GM12878 (cell line): ENCODE data around the gene TH. TPM values are rescaled to one million over a fixed set of nuclear protein-coding genes. Genes with fewer than 3 reads are reported as not detected.

Source experiments
- ATAC-seq: fragments of 200-7000 bp; cut with Tn5 transposase; 3 replicates; pipeline ENCODE4 v1.9.1; 2020; ENCODE audit warnings: mild to moderate bottlenecking, moderate library complexity
- BruUV-seq: library from RNA; stranded (reverse); fragments of 400-500 nt; replicated peaks from 2 replicates; lab custom pipeline; 2021; lab: Mats Ljungman, UMichigan
- CTCF ChIA-PET: fragments of 300-600 bp; sonication (Branson Sonifier 250); formaldehyde crosslinking; extraction: SDS; loops from one replicate; lab custom pipeline; 2021; ENCODE audit warnings: inconsistent platforms; lab: Yijun Ruan, JAX
- POLR2A ChIA-PET: fragments of 350-600 bp; formaldehyde crosslinking; extraction: SDS; loops from one replicate; lab custom pipeline; 2021; ENCODE audit warnings: inconsistent platforms; lab: Charles Lee
- RAD21 ChIA-PET: fragments of 300-600 bp; sonication (Branson Sonifier 250); formaldehyde crosslinking; loops from one replicate; lab custom pipeline; 2023; ENCODE audit warnings: antibody characterized with exemption; ENCODE audit not compliant: unreplicated experiment; lab: Charles Lee
- SMC1A ChIA-PET: fragments of 300-600 bp; sonication (Branson Sonifier 250); formaldehyde crosslinking; loops from one replicate; lab custom pipeline; 2023; ENCODE audit not compliant: unreplicated experiment, uncharacterized antibody; lab: Charles Lee
- DNase-seq: peaks from one replicate; pipeline ENCODE4 v3.0.0-alpha.2; 2011; ENCODE audit warnings: low read depth, low spot score
- FAIRE-seq: peaks from 3 replicates; lab custom pipeline; 2011; peaks lifted over from hg19 to GRCh38; lab: Jason Lieb, UNC
- H2AFZ ChIP-seq: 2 replicates; pipeline ENCODE4 v1.6.0; 2011; ENCODE audit warnings: low read depth, low read length, control low read depth; ENCODE audit not compliant: control insufficient read depth
- H3K27ac ChIP-seq: 2 replicates; pipeline ENCODE4 v1.5.1; 2011; ENCODE audit warnings: control low read depth; ENCODE audit not compliant: control insufficient read depth, insufficient read depth
- H3K27me3 ChIP-seq, 2 experiments: replicated peaks in 1 of 2; 2 replicates each; pipeline versions ENCODE4 v1.6.0 to v1.6.1; 2011; ENCODE audit warnings: low read length in 1 of 2; ENCODE audit not compliant: control insufficient read depth in 2 of 2, insufficient read depth in 2 of 2
- H3K36me3 ChIP-seq, 2 experiments: 2 replicates each; pipeline ENCODE4 v1.5.1; 2011; ENCODE audit warnings: low read length in 1 of 2; ENCODE audit not compliant: control insufficient read depth in 2 of 2, insufficient read depth in 2 of 2
- H3K4me1 ChIP-seq: 2 replicates; pipeline ENCODE4 v1.6.1; 2011; ENCODE audit warnings: mild to moderate bottlenecking, low read length, moderate library complexity, mixed read lengths; ENCODE audit not compliant: control insufficient read depth, insufficient read depth
- H3K4me2 ChIP-seq: 2 replicates; pipeline ENCODE4 v1.6.0; 2011; ENCODE audit warnings: control low read depth; ENCODE audit not compliant: control insufficient read depth, insufficient read depth
- H3K4me3 ChIP-seq: fragments of 200-600 bp; sonication (generic); 2 replicates; pipeline ENCODE4 v1.5.1; 2016
- H3K79me2 ChIP-seq: 2 replicates; pipeline ENCODE4 v1.6.0; 2011; ENCODE audit warnings: low read length; ENCODE audit not compliant: control insufficient read depth, insufficient read depth
- H3K9ac ChIP-seq: 2 replicates; pipeline ENCODE4 v1.8.0; 2011; ENCODE audit warnings: low read length, control low read depth, mixed read lengths; ENCODE audit not compliant: control insufficient read depth, insufficient read depth
- H3K9me3 ChIP-seq: replicated peaks from 3 replicates; pipeline ENCODE4 v1.5.1; 2011; ENCODE audit warnings: mild to moderate bottlenecking, low read length; ENCODE audit not compliant: control insufficient read depth, insufficient read depth
- H4K20me1 ChIP-seq: 2 replicates; pipeline ENCODE4 v1.6.0; 2011; ENCODE audit not compliant: control insufficient read depth, insufficient read depth
- BHLHE40 ChIP-seq, 2 experiments: fragments of 450-650 bp in 1 of 2; IDR thresholded peaks; 2 replicates each; pipeline ENCODE4 v1.6.1; 2011 to 2017; ENCODE audit warnings: low read depth in 2 of 2, borderline replicate concordance in 1 of 2, improper control_type of control experiment in 1 of 2, low read length in 1 of 2, mild to moderate bottlenecking in 1 of 2
- CBFB ChIP-seq: IDR thresholded peaks from 2 replicates; pipeline ENCODE4 v1.6.1; 2016; ENCODE audit warnings: antibody characterized with exemption, low read depth
- CHD1 ChIP-seq: IDR thresholded peaks from 2 replicates; pipeline ENCODE4 v1.6.1; 2012; ENCODE audit warnings: low read depth, low read length, improper control_type of control experiment
- HCFC1 ChIP-seq: fragments of 150-350 bp; IDR thresholded peaks from 2 replicates; pipeline ENCODE4 v1.6.1; 2014; ENCODE audit warnings: low read length
- HSF1 ChIP-seq: fragments of 150-350 bp; IDR thresholded peaks from 2 replicates; pipeline ENCODE4 v1.6.1; 2014; ENCODE audit warnings: mild to moderate bottlenecking, low read depth, low read length
- JUNB ChIP-seq: IDR thresholded peaks from 2 replicates; pipeline ENCODE4 v1.6.1; 2016; ENCODE audit warnings: antibody characterized with exemption, mild to moderate bottlenecking
- LARP7 ChIP-seq: fragments of 450-650 bp; IDR thresholded peaks from 2 replicates; pipeline ENCODE4 v1.6.1; 2017; ENCODE audit warnings: mild to moderate bottlenecking
- NFIC ChIP-seq: IDR thresholded peaks from 2 replicates; pipeline ENCODE4 v1.6.1; 2012; ENCODE audit warnings: low read depth, mild to moderate bottlenecking, inconsistent platforms, low read length, moderate library complexity
- RAD21 ChIP-seq: IDR thresholded peaks from 2 replicates; pipeline ENCODE4 v1.6.1; 2011; ENCODE audit warnings: mild to moderate bottlenecking, low read depth, low read length, moderate library complexity; ENCODE audit not compliant: insufficient read depth
- RAD51 ChIP-seq: fragments of 450-650 bp; IDR thresholded peaks from 2 replicates; pipeline ENCODE4 v1.6.1; 2016; ENCODE audit warnings: moderate library complexity, mild to moderate bottlenecking, inconsistent platforms
- RELB ChIP-seq: fragments of 450-650 bp; IDR thresholded peaks from 2 replicates; pipeline ENCODE4 v1.6.1; 2017; ENCODE audit warnings: low read depth, mild to moderate bottlenecking, moderate library complexity
- RUNX3 ChIP-seq: IDR thresholded peaks from 2 replicates; pipeline ENCODE4 v1.6.1; 2012; ENCODE audit warnings: low read length, inconsistent platforms
- SKIL ChIP-seq: fragments of 450-650 bp; IDR thresholded peaks from 2 replicates; pipeline ENCODE4 v1.6.1; 2017; ENCODE audit warnings: mild to moderate bottlenecking, low read depth, inconsistent platforms; ENCODE audit not compliant: poor library complexity, severe bottlenecking
- SRF ChIP-seq, 2 experiments: IDR thresholded peaks; 2 replicates each; pipeline ENCODE4 v1.6.1; 2011; ENCODE audit warnings: low read depth in 2 of 2, low read length in 2 of 2, mild to moderate bottlenecking in 1 of 2, moderate library complexity in 1 of 2
- TAF1 ChIP-seq: IDR thresholded peaks from 2 replicates; pipeline ENCODE4 v1.6.1; 2011; ENCODE audit warnings: mild to moderate bottlenecking, low read depth, low read length, borderline replicate concordance
- USF1 ChIP-seq: IDR thresholded peaks from 2 replicates; pipeline ENCODE4 v1.6.1; 2011; ENCODE audit warnings: borderline replicate concordance, low read depth, mild to moderate bottlenecking, moderate library complexity, mixed read lengths, low read length; ENCODE audit not compliant: insufficient read depth; ENCODE audit errors: extremely low read length
- ZNF622 ChIP-seq: fragments of 450-650 bp; IDR thresholded peaks from 2 replicates; pipeline ENCODE4 v1.6.1; 2017; ENCODE audit warnings: mild to moderate bottlenecking, inconsistent platforms
- WGBS: methylation state at CpG from one replicate; pipeline ENCODE4 v1.1.6; 2016; ENCODE audit warnings: low lambda C conversion rate; ENCODE audit not compliant: insufficient replicate concordance, insufficient coverage; ENCODE audit errors: missing lambda C conversion rate; 5-methylcytosine and 5-hydroxymethylcytosine counted together
- in situ Hi-C: fragments of 300-500 bp; cut with MboI; formaldehyde crosslinking; loops from 9 replicates; pipeline ENCODE4 v1.14.3; 2018; ENCODE audit warnings: mixed read lengths
- intact Hi-C: fragments of 100-400 bp; cut with micrococcal nuclease; formaldehyde crosslinking; loops from one replicate; pipeline ENCODE4 v1.14.2; 2022; ENCODE audit not compliant: unreplicated experiment
- polyA plus RNA-seq, 11 experiments: library from polyadenylated mRNA; depleted of rRNA in 4 of 11; unstranded in 6 of 11; stranded (reverse) in 5 of 11; fragments of >200 nt; fragmentation: Nextera tagmentation in 4 of 11; fragmentation: Illumina TruSeq in 1 of 11; extraction: Ambion mirVana in 4 of 11; extraction: Trizol in 1 of 11; gene quantifications; 1 replicate in 1 of 11; 2 replicates in 10 of 11; pipeline versions ENCODE4 v1.2.1 to v1.2.3, GENCODE V29; 2011 to 2016; ENCODE audit warnings: inconsistent platforms in 2 of 11, missing spikeins in 2 of 11, low read depth in 1 of 11
- total RNA-seq, 4 experiments: library from RNA; depleted of rRNA in 3 of 4; stranded (reverse); fragments of >200 nt in 3 of 4; fragmentation: Illumina TruSeq in 1 of 4; extraction: Trizol in 1 of 4; gene quantifications; 2 replicates each; pipeline versions ENCODE4 v1.2.1 to v1.2.3, GENCODE V29; 2013 to 2021

The TH gene
- total and polyA plus RNA-seq, 10 of the 15 experiments (the other 5 are each of a cell fraction or from before 2014, with no cell fraction given): not detected

- POLR2A ChIA-PET: no interaction called here
- H3K4me1 ChIP-seq: no peaks in the 10 kb centered on the region
- FAIRE-seq (no peak), ATAC-seq (no peak), DNase-seq (no peak)
- no peaks in the 10 kb centered on the region for H3K79me2 ChIP-seq
- RAD21 ChIA-PET: interaction anchor here (0.5 kb wide), 1 partner anchor 118 kb away, joined by 3 read pairs; no protein-coding TSS in a partner anchor
- H3K4me2 ChIP-seq: no peak overlapping the region
- 25% methylated on average over 17 of the region's 18 CpGs for WGBS
- no peak overlapping the region for H3K27ac ChIP-seq
- BruUV-seq: no TSS peak
- H3K9ac ChIP-seq: no peak overlapping the region
- SMC1A ChIA-PET: no interaction called here
- CTCF ChIA-PET: interaction anchor here (1.6 kb wide), 1 partner anchor 155 kb away, joined by 4 read pairs; no protein-coding TSS in a partner anchor
- no peak overlapping the region for H3K4me3 ChIP-seq
- H3K9me3 ChIP-seq: no peaks in the 10 kb centered on the region
- in situ Hi-C loops (no loop called here), intact Hi-C loops (no loop called here)
- H2AFZ ChIP-seq: no peak overlapping the region
- no peaks in the 10 kb centered on the region for H4K20me1 ChIP-seq
- H3K27me3 ChIP-seq: no peaks in the 10 kb centered on the region
- H3K36me3 ChIP-seq: no peaks in the 10 kb centered on the region
- TF ChIP-seq RAD21 (no peak), BHLHE40 (IDR thresholded peaks at IDR 0.05; ENCODE audit: borderline replicate concordance in 1 of 2, low read depth in 2 of 2, low read length in 1 of 2) (no peak), CBFB (no peak), USF1 (no peak), RAD51 (no peak), RUNX3 (no peak), RELB (no peak), CHD1 (no peak), TAF1 (no peak), HSF1 (no peak), NFIC (no peak), SKIL (no peak), ZNF622 (no peak), JUNB (no peak), SRF (IDR thresholded peaks at IDR 0.05; ENCODE audit: low read depth in 2 of 2, low read length in 2 of 2) (no peak), LARP7 (no peak), HCFC1 (no peak)
Observed at GRCh38 chr11:2157294-2158040, 14.1 kb downstream of the TH start.
